GM18511 (cell line): ENCODE results near the gene NUPR1.
A peak's percentile ranks its signal among the peaks of the same experiment; 100 is the strongest.
"Not testable (repeated sequence)": the region's sequence is repeated elsewhere in the genome, so short reads cannot be mapped to it uniquely, and the experiment has no call there.

ENCODE experiments used
- ATAC-seq: cut with Tn5 transposase; IDR thresholded peaks from one replicate; pipeline ENCODE4 v1.9.1; 2021; ENCODE audit warnings: mild to moderate bottlenecking, moderate library complexity; ENCODE audit not compliant: unreplicated experiment

The NUPR1 gene

GRCh38 chr16:28499854-28500253 lies 38.9 kb downstream of the NUPR1 start:
- ATAC-seq, result no peak

GRCh38 chr16:28498666-28499381 lies 40.0 kb downstream of the NUPR1 start:
- ATAC-seq, result no peak

- no peak for ATAC-seq
Measured at GRCh38 chr16:28497861-28498599, 40.7 kb downstream of the NUPR1 start.

- ATAC-seq, result no peak
Measured at GRCh38 chr16:28497386-28497785, 41.4 kb downstream of the NUPR1 start.

- ATAC-seq, result no peak
Measured at GRCh38 chr16:28496844-28497243, 41.9 kb downstream of the NUPR1 start.

- no peak for ATAC-seq
Measured at GRCh38 chr16:28495795-28496749, 42.7 kb downstream of the NUPR1 start.

- ATAC-seq, result no peak
Measured at GRCh38 chr16:28495098-28495793, 43.5 kb downstream of the NUPR1 start.

- ATAC-seq, result peak; percentile 56
Measured at GRCh38 chr16:28494121-28494851, 44.5 kb downstream of the NUPR1 start, which contains the start of gene APOBR. APOBR (plus strand) TSS chr16:28494643; CDS start chr16:28494682, 39 bp downstream.

- ATAC-seq, result no peak
Measured at GRCh38 chr16:28492511-28492910, 46.3 kb downstream of the NUPR1 start.

- ATAC-seq, result peak; percentile 75
Measured at GRCh38 chr16:28491970-28492474, 46.8 kb downstream of the NUPR1 start, which contains the start of gene CLN3. CLN3 (minus strand) TSS chr16:28492074; CDS start chr16:28491759, 315 bp downstream.

GRCh38 chr16:28491230-28491969 lies 47.4 kb downstream of the NUPR1 start:
- no peak for ATAC-seq

- ATAC-seq, result no peak
Measured at GRCh38 chr16:28486266-28486665, 52.5 kb downstream of the NUPR1 start.

- not testable (repeated sequence) for ATAC-seq
Measured at GRCh38 chr16:28483361-28483760, 55.4 kb downstream of the NUPR1 start.
